Glutamatergic neuron (in vitro differentiated cells): ENCODE results near the gene TGFB2. TPM values are rescaled to one million over a fixed set of nuclear protein-coding genes. Genes with fewer than 3 reads are reported as not detected.

ENCODE experiments used
- DNase-seq: peaks from one replicate; pipeline ENCODE4 v3.0.0; 2022
- H3K27ac Mint-ChIP-seq: one replicate; pipeline ENCODE4 v1.8.0; 2020; ENCODE audit warnings: mild to moderate bottlenecking, mixed read lengths, inconsistent platforms; ENCODE audit not compliant: unreplicated experiment
- H3K27me3 Mint-ChIP-seq: one replicate; pipeline ENCODE4 v1.8.0; 2020; ENCODE audit warnings: mild to moderate bottlenecking, moderate library complexity, mixed read lengths, inconsistent platforms; ENCODE audit not compliant: unreplicated experiment
- H3K36me3 Mint-ChIP-seq: one replicate; pipeline ENCODE4 v1.8.0; 2020; ENCODE audit warnings: mild to moderate bottlenecking, mixed read lengths, inconsistent platforms; ENCODE audit not compliant: unreplicated experiment
- H3K4me1 Mint-ChIP-seq: one replicate; pipeline ENCODE4 v1.8.0; 2020; ENCODE audit warnings: mild to moderate bottlenecking, low read depth, mixed read lengths, inconsistent platforms; ENCODE audit not compliant: unreplicated experiment
- H3K4me3 Mint-ChIP-seq: one replicate; pipeline ENCODE4 v1.8.0; 2020; ENCODE audit warnings: mild to moderate bottlenecking, mixed read lengths, inconsistent platforms; ENCODE audit not compliant: unreplicated experiment
- H3K9me3 Mint-ChIP-seq: one replicate; pipeline ENCODE4 v1.8.0; 2020; ENCODE audit warnings: mild to moderate bottlenecking, moderate library complexity, mixed read lengths, inconsistent platforms; ENCODE audit not compliant: unreplicated experiment
- CTCF ChIP-seq: fragments of 200-600 bp; sonication (generic); IDR thresholded peaks from one replicate; pipeline ENCODE4 v1.5.0; 2021; ENCODE audit not compliant: partially characterized antibody, unreplicated experiment
- total RNA-seq: library from RNA; stranded (reverse); fragmentation: NEBNext Ultra II Directional; extraction: Animal tissue kit (Norgen Biotek cat#: 25700); gene quantifications from one replicate; pipeline ENCODE4 v1.2.1, GENCODE V29; 2021; ENCODE audit not compliant: unreplicated experiment

TGFB2 gene
- total RNA-seq, 1 donor from 2014 or later: 2.0 TPM

DNA sequence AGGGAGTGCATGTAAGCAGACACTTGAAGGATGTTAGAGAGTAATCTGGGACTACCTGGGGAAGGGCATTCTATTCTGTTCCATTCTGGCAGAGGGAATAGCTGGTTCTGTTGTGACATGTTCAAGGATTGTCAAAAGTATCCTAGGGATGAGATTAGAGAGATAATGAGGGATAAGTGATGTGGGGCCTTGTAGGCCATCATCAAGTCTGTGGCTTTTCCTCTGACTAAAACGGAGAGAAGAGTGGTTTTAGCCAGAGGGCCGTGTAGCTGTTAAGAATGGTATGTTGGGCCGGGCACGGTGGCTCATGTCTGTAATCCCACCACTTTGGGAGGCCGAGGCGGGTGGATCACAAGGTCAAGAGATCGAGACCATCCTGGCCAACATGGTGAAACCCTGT, 23.6 kb downstream of the TGFB2 start:
- H3K9me3 Mint-ChIP-seq: peaks cover 3% of the 10 kb centered on the region
- peaks cover 10% of the 10 kb centered on the region for H3K4me1 Mint-ChIP-seq
- H3K27ac Mint-ChIP-seq: no peak overlapping the region
- no peaks in the 10 kb centered on the region for H3K27me3 Mint-ChIP-seq
- TF ChIP-seq CTCF: no peak
- H3K4me3 Mint-ChIP-seq: no peak overlapping the region
- no peaks in the 10 kb centered on the region for H3K36me3 Mint-ChIP-seq
- DNase-seq: no peak

- Mint-ChIP-seq H3K4me3 (no peak overlapping the region), H3K27me3 (no peaks in the 10 kb centered on the region), H3K9me3 (peaks cover 3% of the 10 kb centered on the region), H3K27ac (no peak overlapping the region), H3K4me1 (peaks cover 16% of the 10 kb centered on the region), H3K36me3 (no peaks in the 10 kb centered on the region)
- no peak for TF ChIP-seq CTCF
- no peak for DNase-seq
Measured at GRCh38 chr1:218369688-218370511, 24.8 kb downstream of the TGFB2 start.

GRCh38 chr1:218371927-218372672, 27.0 kb downstream of the TGFB2 start:
- H3K36me3 Mint-ChIP-seq: no peaks in the 10 kb centered on the region
- DNase-seq: no peak
- H3K27me3 Mint-ChIP-seq: no peaks in the 10 kb centered on the region
- peak overlapping the region; percentile 60 for H3K27ac Mint-ChIP-seq
- peaks cover 3% of the 10 kb centered on the region for H3K9me3 Mint-ChIP-seq
- no peak for TF ChIP-seq CTCF
- no peak overlapping the region for H3K4me3 Mint-ChIP-seq
- H3K4me1 Mint-ChIP-seq: peaks cover 22% of the 10 kb centered on the region

DNA sequence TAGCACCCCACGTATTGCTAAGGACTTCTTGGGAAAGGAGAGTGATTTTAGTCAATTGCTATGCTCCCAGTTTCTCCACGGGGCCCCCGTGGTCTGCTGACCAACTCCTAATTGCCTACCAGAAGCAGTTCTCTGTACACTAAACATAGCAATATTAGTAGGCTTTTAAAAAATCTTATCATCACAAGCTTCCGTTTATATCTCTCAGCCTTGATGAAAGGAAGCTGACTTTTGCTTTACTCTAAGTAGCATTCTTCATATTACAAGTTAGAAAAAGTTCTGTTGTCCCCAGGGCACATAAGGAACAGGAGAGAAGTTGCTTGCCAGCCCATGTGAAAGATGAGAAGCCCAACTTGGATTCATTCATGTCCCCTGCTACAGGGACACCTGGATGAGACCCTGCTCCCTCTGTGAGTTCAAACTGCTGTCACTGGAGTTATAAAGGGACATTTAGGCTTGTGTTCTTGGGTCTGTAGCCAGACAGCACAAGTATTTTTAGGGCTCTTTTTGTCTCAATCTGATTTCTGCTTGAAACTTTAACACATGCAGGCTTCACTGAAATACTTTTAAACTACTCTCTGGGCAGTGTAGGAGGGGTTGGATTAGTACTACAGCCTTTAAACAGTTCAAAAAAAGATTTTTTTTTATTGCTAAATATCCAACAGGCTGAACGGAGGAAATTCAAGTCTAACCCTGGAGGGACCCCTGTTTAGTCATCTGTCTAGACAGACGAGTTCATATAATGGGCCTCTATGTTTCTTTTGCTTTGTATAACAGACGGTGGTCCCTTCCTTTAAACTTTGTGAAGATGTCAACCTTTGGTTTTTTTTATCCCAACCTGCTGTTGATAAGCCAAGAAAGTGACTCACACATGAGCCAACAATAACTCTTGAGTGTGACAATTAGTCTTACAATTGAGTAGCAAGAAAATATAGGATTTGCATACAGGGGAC, 29.5 kb downstream of the TGFB2 start:
- peaks cover 3% of the 10 kb centered on the region for H3K9me3 Mint-ChIP-seq
- no peak for DNase-seq
- H3K4me3 Mint-ChIP-seq: no peak overlapping the region
- H3K27me3 Mint-ChIP-seq: no peaks in the 10 kb centered on the region
- H3K27ac Mint-ChIP-seq: no peak overlapping the region
- no peaks in the 10 kb centered on the region for H3K36me3 Mint-ChIP-seq
- no peak for TF ChIP-seq CTCF
- H3K4me1 Mint-ChIP-seq: peaks cover 24% of the 10 kb centered on the region
